Glomerular visceral epithelial cell (primary cell): Measurements from ENCODE around the gene SLC6A16.

Experiments
- DNase-seq: peaks from one replicate; pipeline ENCODE4 v3.0.0-alpha.2; 2016; ENCODE audit errors: extremely low spot score

The SLC6A16 gene

DNA sequence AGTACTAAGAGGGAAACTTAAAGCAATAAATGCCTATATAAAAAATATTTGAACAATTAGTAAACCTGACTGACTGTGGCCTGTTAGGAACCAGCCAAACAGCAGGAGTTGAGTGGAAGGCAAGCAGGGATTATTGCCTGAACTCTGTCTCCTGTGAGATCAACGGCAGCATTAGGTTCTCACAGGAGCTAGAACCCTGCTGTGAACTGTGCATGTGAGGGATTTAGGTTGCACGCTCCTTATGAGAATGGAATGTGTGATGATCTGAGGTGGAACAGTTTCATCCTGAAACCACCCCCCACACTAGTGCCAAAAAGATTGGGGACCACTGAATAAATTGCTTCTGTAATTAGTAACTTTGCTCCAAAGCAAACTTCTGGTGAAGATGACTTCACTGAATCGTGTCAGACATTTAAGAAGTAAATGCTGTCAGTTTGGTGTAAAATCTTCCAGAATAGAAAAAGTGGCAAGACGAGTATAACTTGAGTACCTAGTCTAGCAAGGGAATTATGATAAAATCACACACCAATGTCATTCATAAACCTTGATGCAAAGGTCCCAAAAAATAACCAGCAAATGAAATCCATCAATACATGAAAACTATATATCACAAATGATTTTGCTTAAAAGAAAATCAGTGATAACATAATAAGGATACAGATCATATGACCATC lies 53.8 kb downstream of the SLC6A16 start:
- no peak for DNase-seq

DNA sequence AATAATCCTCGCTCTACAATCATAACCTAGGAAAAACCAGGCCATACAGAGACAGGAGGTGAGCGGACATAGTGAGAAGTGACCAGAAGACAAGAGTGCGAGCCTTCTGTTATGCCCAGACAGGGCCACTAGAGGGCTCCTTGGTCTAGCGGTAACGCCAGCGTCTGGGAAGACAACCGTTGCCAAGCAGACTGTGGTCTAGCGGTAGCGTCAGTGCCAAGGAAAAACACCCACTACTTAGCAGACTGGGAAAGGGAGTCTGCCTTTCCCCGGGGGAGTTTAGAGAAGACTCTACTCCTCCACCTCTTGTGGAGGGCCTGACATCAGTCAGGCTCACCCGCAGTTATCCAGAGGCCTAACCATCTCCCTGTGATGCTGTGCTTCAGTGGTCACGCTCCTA lies 58.6 kb downstream of the SLC6A16 start:
- peak; percentile 8 for DNase-seq

DNA sequence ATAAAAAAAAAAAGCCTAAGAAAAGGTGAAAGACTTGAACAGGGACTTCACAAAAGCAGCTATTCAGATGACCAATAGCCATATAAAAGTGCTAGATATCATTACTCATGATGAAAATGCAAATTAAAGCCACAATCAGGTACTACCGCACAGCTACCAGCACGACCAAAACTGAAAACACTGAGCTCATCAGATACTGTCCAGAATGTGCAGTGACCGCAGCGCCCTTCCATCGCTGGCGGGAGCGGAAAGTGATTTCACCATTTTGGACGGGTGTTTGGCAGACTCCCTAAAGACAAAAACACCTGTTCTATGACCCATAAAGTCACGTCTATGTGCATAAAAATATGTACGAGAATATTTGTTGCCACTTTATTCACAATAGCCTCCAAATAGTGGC lies 60.7 kb downstream of the SLC6A16 start:
- no peak for DNase-seq

DNA sequence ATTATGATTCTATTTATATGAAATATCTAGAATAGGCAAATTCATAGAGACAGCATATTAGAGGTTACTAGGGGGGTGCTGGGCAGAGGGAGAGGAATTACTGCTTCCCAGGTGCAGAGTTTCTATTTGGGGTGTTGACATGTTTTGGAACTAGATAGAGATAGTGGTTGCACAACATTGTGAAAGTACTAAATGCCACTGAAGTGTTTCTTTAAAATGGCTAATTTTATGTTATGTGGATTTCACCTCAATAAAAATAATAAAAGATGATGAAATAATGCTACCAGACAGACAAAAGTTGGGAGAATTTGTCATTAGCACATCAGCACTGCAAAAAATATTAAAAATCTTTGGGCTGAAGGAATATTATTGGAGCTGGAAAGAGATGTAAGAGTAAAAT lies 63.4 kb downstream of the SLC6A16 start:
- no peak for DNase-seq

DNA sequence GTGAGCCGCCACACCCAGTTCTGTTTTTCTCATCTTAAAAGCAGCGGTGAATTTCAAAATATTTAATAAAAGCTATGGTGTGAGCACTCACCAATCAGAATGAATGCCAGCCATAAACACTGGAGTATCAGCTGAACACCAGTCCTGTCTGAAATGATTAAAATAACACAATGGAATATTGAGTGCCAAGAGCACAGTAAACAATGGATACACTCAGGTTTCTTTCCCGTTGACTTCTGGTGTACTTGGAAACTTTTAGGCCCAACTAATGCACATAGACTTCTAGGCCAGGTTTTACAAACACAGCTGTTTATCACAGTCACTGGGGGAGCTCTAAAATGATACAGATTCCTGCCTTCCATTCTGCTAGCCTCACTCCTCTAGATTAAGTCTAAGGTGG lies 68.3 kb downstream of the SLC6A16 start:
- no peak for DNase-seq

DNA sequence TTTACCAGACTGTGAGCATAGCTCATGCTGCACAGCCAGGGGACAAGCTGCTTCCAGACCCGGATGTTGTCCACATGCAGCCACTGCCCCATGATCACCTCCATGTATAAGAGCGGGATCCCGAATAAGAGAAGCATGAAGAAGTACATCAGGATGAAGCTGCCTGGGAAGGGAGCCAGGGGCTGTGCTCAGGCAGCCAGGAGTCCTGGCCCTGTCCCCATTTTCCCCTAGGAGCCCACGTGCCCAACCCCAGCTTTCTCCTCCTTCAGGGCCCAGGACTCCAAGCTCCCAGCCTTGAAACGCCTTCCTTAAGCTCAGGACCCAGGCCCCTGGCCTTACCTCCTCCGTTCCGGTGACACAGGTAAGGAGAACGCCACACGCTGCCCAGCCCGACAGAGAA lies 69.3 kb downstream of the SLC6A16 start:
- no peak for DNase-seq

DNA sequence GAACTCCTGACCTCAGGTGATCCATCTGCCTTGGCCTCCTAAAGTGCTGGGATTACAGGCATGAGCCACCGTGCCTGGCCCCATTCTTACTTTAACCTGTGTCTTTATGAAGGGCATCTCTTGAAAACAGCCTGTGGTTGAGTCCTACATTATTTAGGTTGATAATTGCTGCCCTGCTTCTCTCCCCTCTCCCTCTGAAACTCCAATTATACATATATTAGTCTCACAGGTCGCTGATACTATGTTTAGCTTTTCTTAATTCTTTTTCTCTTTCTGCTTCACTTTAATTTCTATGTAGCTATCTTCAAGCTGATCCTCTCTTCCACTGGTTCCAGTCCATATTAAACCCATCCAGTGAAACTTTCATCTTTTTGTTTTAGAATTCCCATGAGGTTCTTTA lies 75.1 kb downstream of the SLC6A16 start:
- DNase-seq: no peak

DNA sequence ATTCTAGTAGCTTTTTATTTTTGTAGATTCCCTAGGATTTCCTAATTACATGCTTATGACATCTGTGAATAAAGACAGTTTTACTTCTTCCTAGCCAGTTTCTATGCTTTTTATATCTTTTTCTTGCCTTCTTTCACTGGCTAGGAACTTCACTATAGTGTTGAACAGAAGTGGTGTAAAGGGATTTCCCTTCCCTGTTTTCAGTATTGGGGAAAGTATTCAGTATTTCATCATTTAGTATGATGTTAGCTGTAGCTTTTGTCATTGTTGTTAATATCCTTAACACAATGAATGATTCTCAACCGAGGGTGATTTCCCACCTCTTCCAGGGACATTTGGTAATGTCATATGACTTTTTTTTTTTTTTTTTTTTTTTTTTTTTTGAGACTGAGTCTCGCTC lies 77.3 kb downstream of the SLC6A16 start:
- no peak for DNase-seq

DNA sequence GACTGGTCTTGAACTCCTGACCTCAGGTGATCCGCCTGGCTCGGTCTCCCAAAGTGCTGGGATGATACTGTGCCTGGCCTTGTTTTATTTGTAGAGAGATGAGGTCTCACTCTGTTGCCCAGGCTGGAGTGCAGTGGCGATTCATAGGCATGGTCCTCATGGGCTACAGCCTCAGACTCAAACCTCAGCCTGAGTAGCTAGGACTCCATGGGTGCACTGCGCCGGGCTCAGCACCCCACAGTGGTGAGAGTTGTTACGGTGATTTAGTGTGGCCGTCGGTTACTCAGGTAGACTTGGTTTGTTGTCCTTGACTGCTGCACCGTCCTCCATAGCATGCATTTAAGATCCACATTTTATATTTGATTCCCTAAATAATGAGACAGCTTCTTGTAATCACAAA lies 80.7 kb downstream of the SLC6A16 start:
- no peak for DNase-seq

DNA sequence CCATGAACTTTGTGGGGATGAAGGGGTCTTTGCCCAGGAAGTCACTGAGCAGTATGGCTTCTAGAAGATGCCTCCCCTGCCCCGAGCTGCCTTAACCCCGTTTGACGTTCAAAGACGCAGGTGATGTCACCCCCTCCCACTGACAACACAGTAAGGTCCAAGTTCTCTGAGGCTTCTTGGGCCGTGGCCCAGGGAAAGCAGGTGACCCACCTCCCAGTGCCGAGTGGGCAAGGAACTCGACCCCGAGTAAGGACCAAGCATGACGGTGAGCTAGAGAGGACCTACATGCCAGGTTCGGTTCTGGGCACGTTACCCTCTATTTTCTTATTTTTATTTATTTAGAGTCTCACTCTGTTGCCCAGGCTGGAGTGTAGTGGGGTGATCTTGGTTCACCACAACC lies 81.3 kb downstream of the SLC6A16 start:
- no peak for DNase-seq

DNA sequence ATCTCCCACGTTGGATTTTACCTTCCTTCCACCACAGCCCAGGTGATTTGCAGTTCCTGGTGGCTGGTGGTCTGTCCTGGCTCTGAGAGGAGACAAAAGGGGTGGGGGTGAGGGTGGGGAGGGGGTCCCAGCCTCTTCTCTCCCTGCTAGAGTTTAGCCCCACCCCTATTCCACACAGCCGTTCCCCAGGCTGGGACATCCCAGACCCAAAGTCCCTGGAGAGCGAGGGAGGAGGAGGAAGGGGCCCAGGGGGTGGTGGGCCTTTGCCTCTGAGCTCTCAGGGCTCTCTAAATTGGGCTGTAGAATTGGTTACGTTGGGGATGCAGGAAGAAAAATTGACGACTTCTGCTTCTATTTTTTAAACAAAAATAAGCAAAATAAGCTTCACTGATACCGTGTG lies 81.9 kb downstream of the SLC6A16 start:
- DNase-seq: no peak

DNA sequence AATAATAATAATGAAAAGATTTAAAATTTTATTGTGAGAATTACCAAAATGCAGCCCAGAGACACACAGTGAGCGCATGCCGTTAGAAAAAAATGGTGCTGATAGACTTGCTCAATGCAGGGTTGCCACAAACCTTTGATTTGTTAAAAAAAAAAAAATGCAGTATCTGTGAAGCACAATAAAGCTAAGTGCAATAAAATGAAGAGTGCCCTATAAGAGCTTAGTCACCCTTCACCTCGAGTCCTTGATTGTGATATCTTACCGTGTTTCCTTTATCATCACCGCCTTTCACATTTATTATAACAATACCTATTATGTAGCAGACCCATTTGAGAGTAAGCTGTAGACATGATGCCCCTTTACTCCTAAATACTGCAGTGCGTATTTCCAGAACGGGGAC lies 83.2 kb downstream of the SLC6A16 start:
- DNase-seq: no peak
